ENCODE results near the gene RGS17.
"Not testable (repeated sequence)": the region's sequence is repeated elsewhere in the genome, so short reads cannot be mapped to it uniquely, and the experiment has no call there.

Gene RGS17

DNA sequence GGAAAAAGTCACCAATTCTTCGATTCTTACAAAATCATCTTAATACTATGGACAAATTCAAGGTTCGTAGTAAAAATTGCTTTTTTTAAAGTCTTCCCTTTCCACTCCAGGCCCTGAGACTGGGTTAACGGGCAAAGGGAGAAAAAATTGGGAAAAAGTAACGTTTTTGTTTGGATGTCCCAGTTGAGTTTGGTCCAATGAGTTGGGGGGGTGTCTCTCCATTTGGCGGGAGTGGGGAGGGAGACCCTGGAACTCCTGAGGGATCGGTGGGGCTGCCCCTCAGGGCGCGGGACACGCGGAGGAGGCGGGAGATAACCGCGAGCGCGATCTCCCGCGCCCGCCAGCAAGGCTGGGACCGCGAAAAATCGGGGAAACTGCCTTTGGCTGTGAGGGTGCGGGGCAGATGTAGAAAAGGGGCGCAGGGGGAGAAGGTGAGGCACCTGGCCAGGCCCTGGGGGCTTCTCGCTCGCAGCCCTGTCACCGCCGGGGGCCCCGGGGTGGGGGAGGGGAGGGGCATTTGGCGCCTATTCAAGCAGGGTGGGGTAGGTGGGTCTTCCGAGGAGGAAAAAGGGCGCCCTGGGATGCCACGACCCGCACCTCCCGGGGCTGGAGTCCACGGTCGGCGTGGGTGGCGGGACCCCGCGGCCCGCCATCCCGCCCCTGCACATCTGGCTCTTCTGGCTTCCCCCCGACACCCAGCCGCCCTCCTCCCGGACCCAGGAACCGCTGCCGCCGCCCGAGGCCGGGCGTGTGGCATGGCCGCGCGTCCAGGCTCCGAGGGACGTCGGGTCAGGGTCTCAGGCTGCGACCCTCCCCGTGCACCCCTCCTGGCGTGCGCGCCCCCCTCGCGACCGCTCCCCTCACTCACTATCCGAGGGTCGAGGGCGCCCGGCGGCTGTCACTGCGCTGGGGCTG, 148.8 kb downstream of the RGS17 start:
- no peak for DNase-seq

DNA sequence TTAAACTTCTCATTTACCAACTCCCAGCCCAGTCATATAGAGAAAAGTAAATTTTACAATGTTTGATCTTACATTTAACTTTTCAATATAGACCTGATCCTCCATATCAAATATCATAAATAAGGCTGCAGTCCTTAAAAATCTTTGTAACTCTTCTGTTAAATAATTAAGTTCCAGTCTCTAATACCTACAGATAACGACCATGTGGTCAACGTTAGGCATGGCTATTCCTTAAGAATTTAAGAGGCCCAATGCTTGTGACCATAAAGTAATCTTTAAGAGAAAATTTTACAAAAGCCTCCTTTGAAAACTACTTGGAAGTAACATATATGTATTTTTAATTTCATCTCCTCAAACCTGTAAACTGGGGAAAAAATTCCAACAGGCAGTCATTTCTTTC, 149.9 kb downstream of the RGS17 start:
- no peak for DNase-seq

DNA sequence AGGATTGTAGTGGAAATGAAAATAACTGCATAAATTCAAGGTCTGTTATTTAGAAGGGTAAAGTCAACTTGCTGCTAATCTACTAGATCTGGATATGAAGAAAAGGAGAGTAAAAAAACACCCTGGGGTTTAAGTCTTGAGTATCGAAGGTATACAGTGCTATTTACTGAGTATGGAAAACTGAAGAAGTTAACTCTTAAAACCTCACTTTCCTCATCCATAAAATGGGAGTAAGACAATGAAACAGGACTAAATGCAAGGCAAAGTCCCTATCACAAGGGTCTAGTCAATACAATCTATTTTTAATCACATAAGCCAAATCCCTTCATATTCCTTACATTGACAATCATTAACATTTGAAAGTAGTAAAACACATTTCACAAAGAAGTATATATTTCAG, 150.4 kb downstream of the RGS17 start:
- DNase-seq, result no peak

DNA sequence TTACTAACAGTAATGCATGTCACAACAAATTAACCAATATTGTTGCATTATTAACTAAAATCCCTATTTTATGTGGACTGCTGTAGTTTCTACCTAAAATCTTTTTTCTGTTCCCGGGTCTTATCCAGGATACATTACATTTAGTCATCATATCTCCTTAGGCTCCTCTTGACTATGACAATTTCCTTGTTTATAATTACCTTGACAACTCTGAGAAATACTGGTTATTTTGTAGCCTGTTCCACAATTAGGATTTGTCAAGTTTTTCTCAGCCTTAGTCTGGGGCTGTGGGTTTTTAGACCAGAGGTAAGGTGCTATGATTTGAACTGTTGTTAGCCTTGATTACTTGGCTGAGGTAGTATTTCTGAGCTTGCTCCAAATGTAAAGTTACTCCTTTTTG, 152.0 kb downstream of the RGS17 start:
- DNase-seq, result no peak

DNA sequence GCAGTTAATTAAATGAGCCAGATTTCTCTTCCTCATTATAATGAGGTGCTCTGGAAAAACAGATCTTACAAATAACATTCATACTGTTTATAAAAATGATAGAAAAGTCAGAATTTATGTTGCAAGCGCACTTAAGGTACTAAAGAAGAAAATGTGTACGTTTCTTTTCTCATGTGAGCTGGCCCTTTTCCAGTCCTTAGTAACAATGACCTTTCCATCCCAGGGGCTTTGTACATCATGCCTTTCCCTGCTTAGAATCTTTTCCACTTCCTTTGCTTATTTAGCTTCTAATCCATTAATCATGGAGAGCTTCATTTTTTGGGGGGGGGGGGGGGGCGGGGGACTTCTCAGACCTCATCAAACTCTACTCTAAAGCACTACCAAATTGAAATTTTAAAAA, 153.0 kb downstream of the RGS17 start:
- no peak for DNase-seq

DNA sequence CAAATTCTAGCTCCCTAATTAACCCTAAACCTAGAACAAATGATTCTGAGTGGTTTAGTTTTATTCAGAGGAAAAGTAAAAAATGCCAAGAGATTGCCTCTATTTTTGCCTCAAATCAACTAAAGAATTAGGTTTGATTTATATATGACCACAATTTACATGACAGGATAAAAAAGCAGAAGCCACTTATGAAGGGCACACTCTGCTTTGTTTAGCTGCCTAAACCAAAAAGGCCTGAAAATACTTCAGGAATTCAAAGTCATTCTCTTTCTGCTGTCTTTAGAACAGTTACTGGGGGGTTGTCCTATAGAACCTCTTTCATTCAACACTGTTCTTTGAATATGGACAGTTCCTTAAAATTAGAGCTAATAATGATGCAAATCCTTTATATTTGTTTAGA, 153.5 kb downstream of the RGS17 start:
- no peak for DNase-seq

DNA sequence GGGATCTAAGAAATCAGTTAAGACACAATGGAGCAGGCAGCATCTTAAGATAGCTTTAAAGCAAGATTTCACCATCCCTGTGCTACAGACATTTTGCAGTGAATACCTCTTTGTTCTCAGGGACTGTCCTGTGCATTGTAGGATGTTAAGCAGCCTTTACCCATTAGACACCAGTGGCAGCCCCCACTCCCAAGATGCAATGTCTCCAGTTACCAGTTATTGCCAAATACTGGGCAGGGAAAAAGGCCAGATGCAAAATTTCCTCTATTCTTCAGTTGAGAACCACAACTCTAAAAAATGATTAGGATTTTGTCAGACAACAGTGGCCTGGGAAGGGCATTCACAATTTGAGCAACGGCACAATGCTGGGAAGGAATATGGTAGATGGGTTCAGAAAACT, 154.3 kb downstream of the RGS17 start:
- no peak for DNase-seq

DNA sequence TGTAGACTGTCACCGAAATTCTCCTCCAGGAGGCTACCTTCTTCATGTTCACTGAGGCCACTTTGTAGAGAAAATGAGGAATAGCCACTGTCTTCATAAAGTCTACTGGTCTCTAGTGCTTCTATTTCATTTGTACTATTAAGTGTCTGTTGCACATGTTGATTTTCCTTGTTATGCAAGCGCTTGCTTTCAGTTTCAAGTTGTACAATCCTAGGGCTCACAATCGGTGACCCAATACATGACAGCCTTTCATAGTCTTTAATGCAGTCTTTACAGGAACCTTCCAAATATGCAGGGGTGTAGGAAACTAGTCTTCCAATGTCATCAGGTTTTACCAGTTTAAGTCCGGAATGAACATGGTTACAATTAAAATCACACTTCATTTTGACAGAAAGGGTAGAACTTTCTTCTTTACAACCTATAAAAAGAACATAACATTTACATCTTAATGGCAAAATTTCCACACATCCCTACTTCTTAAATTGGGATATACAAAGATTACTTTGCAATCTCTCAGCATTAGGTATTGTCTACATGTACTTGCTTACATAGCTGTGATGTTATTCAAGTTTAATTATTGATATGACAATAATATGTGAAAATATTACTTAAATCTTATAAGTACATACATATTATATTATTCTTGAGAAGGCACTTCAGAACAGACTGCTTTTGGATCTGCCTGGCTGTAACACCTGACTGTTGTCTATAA, 155.7 kb downstream of the RGS17 start:
- peak; percentile 11 for DNase-seq

DNA sequence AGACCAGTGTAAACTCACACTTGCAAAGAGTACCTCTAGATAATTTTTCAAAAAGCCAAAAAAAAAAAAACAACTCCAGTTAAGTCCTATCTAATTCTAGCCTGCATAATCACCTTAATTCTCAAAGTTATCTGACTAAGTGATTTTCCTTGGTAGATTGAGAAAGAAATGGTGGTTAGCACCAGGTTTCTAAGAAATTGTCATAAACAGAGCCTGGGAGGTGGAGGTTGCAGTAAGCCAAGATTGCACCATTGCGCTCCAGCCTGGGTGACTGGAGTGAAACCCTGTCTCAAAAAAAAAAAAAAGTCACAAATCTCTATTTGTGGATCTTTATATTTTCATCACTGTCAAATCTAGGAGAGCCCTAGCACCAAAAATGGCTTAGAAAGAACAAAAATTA, 157.2 kb downstream of the RGS17 start:
- peak; percentile 69 for DNase-seq

DNA sequence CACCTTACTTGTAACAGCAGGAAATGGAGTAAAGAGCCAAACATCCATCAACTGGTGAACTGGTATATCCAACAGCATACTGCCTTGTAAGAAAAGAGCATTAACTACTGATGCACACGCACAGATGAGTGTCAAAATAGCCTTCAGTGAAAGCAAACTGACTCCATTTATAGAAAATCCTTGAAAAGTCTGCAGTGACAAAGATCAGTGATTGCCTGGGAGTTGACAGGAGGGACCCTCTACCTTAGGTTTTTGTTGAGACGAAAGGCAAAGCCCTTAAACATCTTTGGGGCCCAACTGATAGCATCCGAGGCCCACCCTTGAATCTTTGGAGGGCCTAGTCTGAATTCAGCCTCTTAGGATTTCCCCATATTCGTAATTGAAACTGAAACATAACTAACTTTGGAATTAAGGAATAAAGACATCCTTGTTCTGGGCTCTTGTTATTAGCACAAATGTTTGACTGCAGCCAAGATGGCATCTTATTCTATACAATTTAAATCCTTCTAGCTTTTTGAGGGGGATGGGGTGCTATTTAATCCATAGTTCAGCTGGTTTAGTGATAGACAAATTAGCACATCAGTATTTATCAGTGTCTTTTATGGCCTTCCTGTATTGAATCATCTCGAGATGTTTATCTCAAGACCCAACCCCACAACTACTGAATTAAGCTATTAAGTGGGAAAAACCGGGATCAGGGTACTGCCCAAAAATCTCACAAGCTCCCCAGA, 161.2 kb downstream of the RGS17 start:
- no peak for DNase-seq

DNA sequence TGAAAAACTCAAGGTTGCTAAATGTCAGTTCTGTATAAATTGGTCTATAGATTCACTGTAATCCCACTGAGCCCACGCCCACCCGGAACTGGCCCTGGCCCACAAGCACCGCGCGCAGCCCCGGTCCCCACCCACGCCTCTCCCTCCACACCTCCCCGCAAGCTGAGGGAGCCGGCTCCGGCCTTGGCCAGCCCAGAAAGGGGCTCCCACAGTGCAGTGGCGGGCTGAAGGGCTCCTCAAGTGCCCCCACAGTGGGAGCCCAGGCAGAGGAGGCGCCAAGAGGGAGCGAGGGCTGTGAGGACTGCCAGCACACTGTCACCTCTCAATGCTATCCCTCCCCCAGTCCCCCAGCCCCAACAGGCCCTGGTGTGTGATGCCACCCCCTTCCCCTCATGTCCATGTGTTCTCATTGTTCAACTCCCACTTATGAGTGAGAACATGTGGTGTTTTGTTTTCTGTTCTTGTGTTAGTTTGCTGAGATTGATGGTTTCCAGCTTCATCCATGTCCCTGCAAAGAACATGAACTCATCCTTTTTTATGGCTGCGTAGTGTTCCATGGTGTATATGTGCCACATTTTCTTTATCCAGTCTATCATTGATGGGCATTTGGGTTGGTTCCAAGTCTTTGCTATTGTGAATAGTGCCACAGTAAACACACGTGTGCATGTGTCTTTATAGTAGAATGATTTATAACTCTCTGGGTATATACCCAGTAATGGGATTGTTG, 164.8 kb downstream of the RGS17 start:
- DNase-seq, result not testable (repeated sequence)

DNA sequence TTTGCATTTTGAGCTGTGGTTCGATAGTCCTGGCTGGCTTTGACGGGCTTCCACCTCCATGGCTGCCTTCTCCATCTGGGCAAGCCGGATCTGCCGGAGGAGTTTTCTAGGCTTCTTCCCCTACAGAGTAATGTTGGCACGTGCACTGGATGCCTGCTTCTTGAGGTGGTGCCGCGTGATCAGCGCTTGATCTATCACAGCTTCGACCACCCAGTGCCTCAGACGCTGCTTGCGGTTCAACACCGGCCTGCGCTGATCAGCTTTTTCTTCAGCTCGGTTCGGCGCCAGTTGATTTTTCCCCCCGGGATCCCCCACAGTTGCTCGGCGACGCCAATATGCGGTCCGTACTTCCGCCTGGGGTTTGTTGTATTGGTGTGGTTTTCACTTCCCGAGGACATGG, 171.7 kb downstream of the RGS17 start:
- DNase-seq, result no peak

DNA sequence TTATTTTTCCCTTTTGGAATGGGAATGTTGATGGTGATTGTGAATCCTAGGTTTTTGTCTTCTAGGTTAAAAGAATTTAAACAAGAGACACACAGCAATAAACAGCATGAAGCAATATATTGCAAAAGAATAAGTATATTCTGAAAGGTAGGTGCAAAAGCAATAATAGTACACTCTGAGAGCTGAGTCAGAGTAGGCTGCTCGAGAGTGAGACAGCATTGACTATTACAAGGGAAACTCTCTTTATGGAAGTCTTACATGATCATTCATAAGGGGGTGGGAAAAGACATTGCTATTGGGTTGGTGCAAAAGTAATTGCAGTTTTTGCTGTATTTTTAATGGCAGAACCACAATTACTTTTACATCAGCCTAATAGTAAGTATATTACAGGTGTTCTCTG, 173.3 kb downstream of the RGS17 start:
- no peak for DNase-seq
